Stomach smooth muscle (tissue), 2 donors: ENCODE results near the gene DNASE1L2.

Experiments
- H3K27ac ChIP-seq: one replicate; pipeline ENCODE4 v1.7.0; 2013; ENCODE audit warnings: mild to moderate bottlenecking, low read length, inconsistent platforms
- H3K27me3 ChIP-seq, 2 donors: one replicate each; pipeline ENCODE4 v1.7.0; 2013; ENCODE audit warnings: low read length in 2 of 2; ENCODE audit not compliant: insufficient read depth in 2 of 2, control insufficient read depth in 1 of 2
- H3K36me3 ChIP-seq, 2 donors: one replicate each; pipeline ENCODE4 v1.7.0; 2013; ENCODE audit warnings: low read length in 2 of 2; ENCODE audit not compliant: control insufficient read depth in 2 of 2, insufficient read depth in 2 of 2
- H3K4me1 ChIP-seq: one replicate; pipeline ENCODE4 v1.7.0; 2013; ENCODE audit warnings: low read length; ENCODE audit not compliant: control insufficient read depth, insufficient read depth
- H3K4me3 ChIP-seq, 2 donors: one replicate each; pipeline ENCODE4 v1.7.0; 2013; ENCODE audit warnings: low read length in 2 of 2
- H3K9ac ChIP-seq, 2 donors: one replicate each; pipeline ENCODE4 v1.7.0; 2013; ENCODE audit warnings: low read length in 2 of 2, mild to moderate bottlenecking in 1 of 2
- H3K9me3 ChIP-seq, 2 donors: one replicate each; pipeline ENCODE4 v1.7.0; 2013; ENCODE audit warnings: low read length in 2 of 2; ENCODE audit not compliant: control insufficient read depth in 2 of 2
- donor health status: healthy.
- donor health status: Pancreatic carcinoma.

The DNASE1L2 gene

DNA sequence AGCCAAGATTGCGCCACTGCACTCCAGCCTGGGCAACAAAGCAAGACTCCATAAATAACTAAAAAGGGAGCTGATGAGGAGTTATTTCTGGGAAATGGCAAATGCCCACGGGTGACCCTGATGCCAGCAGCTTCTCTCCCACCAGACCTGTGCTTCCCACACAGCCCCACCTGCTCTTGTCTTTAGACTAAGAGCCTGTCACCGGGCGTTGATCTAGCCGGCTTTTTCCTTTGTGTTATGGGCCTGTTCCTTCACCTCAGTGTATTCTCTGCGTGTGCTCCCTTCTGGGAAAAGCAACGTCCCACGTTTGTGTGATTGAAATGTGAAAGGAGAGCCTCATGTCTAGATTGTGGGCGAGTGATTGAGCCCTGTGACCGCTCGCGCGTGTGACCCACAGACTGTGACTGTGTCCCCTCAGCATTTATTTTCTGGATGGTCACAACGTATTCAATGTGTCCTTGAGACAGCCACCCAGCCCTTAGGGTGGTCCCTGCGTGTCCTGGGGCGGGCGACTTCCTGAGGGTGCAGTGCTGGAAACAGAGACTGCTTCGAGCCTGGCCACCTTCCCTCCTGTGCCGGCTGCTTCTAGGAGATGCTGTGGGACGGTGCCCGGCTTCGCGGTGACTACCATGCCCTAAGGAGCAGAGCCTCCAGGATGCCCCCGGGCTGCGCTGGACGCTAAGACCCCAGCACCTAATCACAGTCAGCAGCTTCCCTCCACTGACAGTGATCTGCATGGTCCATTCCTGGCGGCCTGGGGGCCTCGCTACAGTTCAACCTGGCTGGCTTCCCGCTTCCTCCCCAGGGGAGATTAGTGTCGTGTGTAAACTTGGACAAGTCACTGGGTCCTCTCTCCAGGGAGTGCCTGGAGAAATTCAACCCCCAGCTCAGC lies 39.5 kb downstream of the DNASE1L2 start:
- Histone ChIP-seq H3K4me3 (no peak overlapping the region), H3K4me1 (no peaks in the 10 kb centered on the region), H3K36me3 (peaks cover 4 to 10% of the 10 kb centered on the region in 2 donors), H3K27ac (no peak overlapping the region), H3K9me3 (no peaks in the 10 kb centered on the region), H3K27me3 (no peaks in the 10 kb centered on the region), H3K9ac (no peak overlapping the region)

DNA sequence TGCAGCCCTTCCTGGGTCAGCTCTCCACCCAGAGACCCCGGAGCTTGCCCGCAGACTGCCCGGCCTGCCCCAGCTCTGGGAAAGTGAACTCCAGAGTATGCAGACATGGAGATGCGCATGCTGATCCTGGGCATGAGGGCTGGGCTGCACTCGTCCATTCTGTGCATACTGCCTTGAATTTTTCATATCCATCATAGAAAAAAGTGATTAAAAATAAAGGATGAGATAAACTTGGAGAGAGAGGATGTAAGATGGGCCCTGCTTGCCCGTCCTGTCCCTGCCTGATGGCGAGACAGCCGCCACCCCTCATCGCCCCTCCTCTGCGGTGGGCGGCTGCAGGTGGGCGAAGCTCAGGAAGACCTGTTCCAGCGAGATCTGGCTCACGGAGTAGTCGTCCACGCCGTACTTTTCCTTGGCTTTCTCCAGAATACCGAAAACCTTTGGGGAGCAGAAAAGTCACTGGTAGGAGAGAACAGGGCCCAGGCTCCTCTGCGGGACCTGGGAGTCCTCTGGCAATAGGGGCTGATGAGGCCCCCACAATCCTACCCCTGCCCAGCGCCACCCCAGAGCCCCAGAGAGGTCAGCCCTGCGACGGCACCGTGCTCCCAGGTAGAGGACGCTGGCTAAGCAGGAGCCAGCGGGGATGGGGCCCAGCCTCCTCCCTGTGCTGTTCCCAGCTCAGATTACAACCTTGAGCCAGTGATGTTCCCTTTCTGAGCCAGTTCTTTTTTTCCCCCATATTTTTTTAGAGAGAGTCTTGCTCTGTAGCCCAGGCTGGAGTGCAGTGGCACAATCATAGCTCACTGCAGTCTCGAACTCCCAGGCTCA lies 40.3 kb downstream of the DNASE1L2 start:
- Histone ChIP-seq H3K9ac (no peak overlapping the region), H3K36me3 (peaks cover 4 to 15% of the 10 kb centered on the region in 2 donors), H3K27ac (no peak overlapping the region), H3K4me1 (no peaks in the 10 kb centered on the region), H3K4me3 (no peak overlapping the region), H3K9me3 (no peaks in the 10 kb centered on the region), H3K27me3 (no peaks in the 10 kb centered on the region)

DNA sequence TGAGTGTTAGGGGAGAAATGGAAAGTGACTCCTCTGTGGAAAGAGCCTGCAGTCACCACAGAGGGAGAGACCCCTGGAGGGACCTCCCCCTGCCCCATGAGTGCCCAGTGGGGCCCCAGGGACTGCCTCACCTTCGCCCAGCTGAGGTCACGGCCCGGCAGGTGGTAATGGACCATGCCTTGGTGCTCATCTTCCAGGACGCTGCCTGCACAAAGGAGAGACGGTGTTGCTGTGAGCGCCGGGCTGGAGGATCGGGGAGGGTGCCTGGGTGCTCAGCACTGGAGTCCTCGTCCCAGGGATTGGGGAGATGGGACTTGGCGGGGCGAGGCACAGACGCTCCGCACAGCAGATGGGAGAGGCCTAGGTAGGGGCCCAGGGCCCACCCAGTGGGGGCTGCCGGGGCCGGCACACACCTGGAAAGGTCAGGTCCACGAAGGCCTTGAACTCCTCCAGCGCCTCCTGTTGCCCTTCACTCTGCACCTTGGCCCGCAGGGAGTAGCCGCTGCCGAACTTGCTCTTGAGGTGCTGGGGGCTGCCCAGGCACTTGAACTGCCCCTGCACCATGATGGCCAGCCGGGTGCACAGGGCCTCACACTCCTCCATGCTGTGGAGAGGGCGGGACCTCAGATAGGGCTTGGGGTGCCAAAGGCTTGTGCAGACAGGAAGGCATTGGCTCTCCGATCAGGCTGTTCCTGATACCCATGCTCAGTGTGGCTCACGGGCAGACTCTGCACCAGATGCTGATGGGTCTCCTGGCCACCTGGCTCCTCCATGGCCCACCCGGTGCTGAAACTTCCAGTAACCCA lies 41.4 kb downstream of the DNASE1L2 start:
- Histone ChIP-seq H3K27me3 (no peaks in the 10 kb centered on the region), H3K4me1 (no peaks in the 10 kb centered on the region), H3K9ac (no peak overlapping the region), H3K27ac (no peak overlapping the region), H3K4me3 (no peak overlapping the region), H3K9me3 (no peaks in the 10 kb centered on the region), H3K36me3 (peaks cover 4 to 15% of the 10 kb centered on the region in 2 donors)

DNA sequence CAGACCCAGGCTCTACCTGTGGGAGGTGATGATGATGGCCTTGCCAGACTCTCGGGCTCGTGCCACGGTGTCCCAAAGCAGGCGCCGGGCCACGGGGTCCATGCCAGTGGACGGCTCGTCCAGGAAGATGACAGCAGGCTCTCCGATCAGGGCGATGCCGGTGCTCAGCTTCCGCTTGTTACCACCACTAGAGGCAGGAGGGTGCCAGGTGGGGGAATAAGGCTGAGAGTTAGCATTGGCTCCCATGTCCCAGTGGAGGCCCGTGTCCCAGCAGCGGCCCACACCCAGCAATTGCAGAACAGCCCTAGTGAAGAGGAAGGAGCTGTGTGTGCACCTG lies 42.0 kb downstream of the DNASE1L2 start:
- H3K27me3 ChIP-seq: no peaks in the 10 kb centered on the region
- H3K9ac ChIP-seq: no peak overlapping the region
- H3K27ac ChIP-seq: no peak overlapping the region
- H3K4me3 ChIP-seq: no peak overlapping the region
- H3K9me3 ChIP-seq: no peaks in the 10 kb centered on the region
- peaks cover 4 to 15% of the 10 kb centered on the region in 2 donors for H3K36me3 ChIP-seq
- H3K4me1 ChIP-seq: no peaks in the 10 kb centered on the region

DNA sequence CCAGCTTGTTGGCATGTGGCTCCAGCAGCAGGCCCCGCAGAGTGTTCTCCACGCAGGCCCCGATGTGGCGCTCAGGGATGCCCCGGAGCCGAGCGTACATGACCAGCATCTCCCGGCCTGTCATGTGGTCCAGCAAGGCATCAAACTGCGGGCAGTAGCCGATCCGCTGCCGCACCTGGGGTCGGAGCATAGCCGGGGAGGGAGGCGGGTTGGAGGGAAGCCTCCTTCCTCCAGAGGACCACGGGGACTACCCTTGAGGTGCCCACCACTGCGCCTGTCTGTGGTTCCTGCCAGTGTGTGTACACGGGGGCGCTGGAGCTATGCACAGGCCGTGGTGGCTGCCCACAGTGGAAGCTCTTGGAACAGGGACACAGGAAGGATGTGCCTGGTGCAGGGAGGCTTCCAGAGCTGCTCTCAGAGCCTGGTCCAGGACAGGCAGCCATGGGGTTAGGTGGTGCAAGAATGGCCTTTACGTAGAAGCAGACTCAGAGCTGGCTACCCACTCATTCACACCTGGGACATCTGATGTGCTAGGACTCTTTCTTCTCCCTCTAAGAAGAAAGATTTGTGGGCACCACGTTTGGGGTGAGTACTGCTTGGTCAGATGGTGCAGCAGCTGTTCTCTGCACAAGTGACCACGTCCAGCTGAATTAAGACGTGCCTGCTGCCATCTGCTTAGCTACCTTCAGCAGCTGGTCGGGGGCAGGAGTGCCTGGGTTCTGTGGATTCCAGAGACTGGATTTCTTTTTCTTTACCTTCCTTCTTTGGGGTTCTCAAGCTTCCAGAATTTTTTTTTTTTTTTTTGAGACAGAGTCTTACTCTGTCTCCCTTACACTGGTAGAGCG lies 42.9 kb downstream of the DNASE1L2 start:
- Histone ChIP-seq H3K4me3 (no peak overlapping the region), H3K27ac (no peak overlapping the region), H3K36me3 (peaks cover 10 to 15% of the 10 kb centered on the region in 2 donors), H3K27me3 (no peaks in the 10 kb centered on the region), H3K9me3 (no peaks in the 10 kb centered on the region), H3K4me1 (no peaks in the 10 kb centered on the region), H3K9ac (no peak overlapping the region)

DNA sequence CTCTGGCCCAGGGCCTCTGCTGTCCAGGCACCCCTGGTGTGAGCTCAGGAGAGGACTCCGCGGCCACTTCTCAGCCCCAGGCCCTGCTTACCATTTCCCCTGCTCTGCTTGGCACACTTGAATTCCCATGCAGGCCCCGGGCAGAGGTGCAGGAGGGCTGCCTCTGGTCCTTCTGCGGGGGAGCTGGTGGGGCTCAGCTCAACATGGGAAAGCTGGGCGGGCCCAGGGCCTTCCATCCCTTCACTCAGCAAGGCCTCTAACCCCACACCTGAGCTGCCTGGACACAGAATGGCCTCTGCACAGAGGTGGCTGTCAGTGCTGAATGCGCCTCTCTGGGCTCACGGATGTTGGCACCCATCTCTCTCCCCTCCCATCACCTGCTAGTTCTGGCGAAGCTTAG lies 44.2 kb downstream of the DNASE1L2 start:
- no peaks in the 10 kb centered on the region for H3K27me3 ChIP-seq
- no peak overlapping the region for H3K9ac ChIP-seq
- H3K36me3 ChIP-seq: peaks cover 17% of the 10 kb centered on the region in 2 donors
- H3K9me3 ChIP-seq: no peaks in the 10 kb centered on the region
- no peak overlapping the region for H3K4me3 ChIP-seq
- no peak overlapping the region for H3K27ac ChIP-seq
- no peaks in the 10 kb centered on the region for H3K4me1 ChIP-seq

DNA sequence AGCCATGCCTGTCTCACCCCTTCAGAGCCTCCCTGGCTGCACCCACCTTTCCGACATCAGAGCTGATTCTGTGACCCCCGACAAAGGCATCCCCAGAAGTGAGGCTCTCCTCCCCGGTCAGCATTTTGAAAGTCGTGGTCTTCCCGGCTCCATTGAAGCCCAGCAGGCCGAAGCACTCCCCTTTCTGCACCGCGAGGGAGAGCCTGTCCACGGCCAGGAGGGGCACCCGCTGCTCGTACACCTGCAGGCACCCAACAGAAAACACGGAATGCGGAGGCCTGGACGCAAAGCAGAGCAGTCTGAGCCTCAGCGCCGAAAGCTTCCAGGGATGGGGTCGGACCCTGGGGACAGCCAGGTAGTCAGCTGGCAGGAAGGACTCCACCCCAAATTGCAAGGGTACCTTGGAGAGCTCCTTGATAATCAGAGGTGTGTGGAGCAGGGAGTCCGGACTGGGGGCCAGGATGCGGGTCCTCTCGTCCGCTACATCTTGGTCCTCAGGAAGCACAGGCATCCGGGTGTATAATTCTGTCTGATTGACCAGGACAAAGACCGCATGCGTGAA lies 44.8 kb downstream of the DNASE1L2 start:
- Histone ChIP-seq H3K4me1 (no peaks in the 10 kb centered on the region), H3K27me3 (no peaks in the 10 kb centered on the region), H3K9ac (no peak overlapping the region), H3K9me3 (no peaks in the 10 kb centered on the region), H3K27ac (no peak overlapping the region), H3K36me3 (peaks cover 13 to 17% of the 10 kb centered on the region in 2 donors), H3K4me3 (no peak overlapping the region)

DNA sequence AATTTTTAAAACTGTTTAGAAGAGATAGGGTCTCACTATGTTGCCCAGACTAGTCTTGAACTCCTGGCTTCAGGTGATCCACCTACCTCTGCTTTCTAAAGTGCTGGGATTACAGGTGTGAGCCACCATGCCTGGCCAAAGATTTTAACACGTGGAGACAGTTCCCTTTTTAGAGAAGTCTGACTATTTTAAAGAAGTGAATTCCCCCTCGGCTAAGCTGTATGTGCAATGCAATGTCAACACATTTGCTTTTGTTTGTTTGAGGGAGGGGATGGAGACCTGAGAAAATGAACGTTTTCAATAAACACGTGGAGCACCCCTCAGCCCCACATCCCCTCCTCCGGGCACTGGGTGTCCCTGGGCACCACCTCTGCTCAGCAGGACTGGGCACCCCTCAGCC lies 46.0 kb downstream of the DNASE1L2 start:
- Histone ChIP-seq H3K4me1 (no peaks in the 10 kb centered on the region), H3K27ac (no peak overlapping the region), H3K9ac (no peak overlapping the region), H3K4me3 (no peak overlapping the region), H3K9me3 (no peaks in the 10 kb centered on the region), H3K36me3 (peaks cover 13 to 24% of the 10 kb centered on the region in 2 donors), H3K27me3 (no peaks in the 10 kb centered on the region)

DNA sequence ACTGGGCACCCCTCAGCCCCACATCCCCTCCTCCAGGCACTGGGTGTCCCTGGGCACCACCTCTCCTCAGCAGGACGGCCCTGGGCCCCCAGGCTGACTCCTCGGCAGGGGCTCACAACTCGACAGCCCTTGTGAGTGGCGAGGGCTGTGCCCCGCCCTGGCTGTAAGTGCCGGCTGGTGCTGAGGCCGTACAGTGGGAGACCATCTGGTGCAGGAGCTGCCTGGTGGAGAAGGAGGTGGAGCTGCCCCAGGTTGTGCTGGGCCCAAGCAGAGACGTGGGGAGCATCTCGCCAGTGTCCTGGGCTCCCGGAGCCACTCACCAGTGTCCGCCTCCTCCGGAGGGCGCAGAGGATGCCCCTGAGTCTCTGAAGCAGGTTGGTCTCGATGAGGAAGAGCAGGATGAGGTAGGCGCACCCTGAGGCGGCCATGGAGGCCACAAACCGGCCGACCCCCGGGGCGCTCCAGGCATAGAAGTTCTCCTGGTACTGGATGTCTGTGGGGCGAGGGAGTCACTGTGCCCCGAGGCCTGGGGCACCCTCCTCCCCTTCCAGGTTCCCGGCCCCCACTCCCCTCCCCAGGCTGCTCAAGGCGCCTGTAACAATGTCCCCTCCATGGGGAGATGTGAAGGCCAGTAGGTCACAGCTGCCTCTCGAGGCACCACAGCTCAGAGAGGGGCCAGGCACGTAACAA lies 46.8 kb downstream of the DNASE1L2 start:
- no peak overlapping the region for H3K9ac ChIP-seq
- no peaks in the 10 kb centered on the region for H3K27me3 ChIP-seq
- no peaks in the 10 kb centered on the region for H3K9me3 ChIP-seq
- H3K4me1 ChIP-seq: no peaks in the 10 kb centered on the region
- H3K4me3 ChIP-seq: no peak overlapping the region
- peaks cover 13 to 25% of the 10 kb centered on the region in 2 donors for H3K36me3 ChIP-seq
- H3K27ac ChIP-seq: no peak overlapping the region
